Peyer's patch (tissue), 4 donors: ENCODE results near the gene SORBS2.

Experiments used
- POLR2A ChIP-seq, 2 donors: fragments of 450-650 bp; IDR thresholded peaks; one replicate each; pipeline ENCODE4 v1.5.1; 2017; ENCODE audit warnings: antibody characterized with exemption in 2 of 2, mild to moderate bottlenecking in 2 of 2, moderate library complexity in 2 of 2
- TF ChIP-seq, protein P1 (sequence below), 6 experiments: fragments of 450-650 bp in 4 of 6; fragments of 200-600 bp in 2 of 6; sonication (generic) in 1 of 6; IDR thresholded peaks; one replicate each; pipeline ENCODE4 v1.5.1; 2017 to 2019; ENCODE audit warnings: antibody characterized with exemption in 6 of 6, mild to moderate bottlenecking in 3 of 6, moderate library complexity in 1 of 6

DNA sequence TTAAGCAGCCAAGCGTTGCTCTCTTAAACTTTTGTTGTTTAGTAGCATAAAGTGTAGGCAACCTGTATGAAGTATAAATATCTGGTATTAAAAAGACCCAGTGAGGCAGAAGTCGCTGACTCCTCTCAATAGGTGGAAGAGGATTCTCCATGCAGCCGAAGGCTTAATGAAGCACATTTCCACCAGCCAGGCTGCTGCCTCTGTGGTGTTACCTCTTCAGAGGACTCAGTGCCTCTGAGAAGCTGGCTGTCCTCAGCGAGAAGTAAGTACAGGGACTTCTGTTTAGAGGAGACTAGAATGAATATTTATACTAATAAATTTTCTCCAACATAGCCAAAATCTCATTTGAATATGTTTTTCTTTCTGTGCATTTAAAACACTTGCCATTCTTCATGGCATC lies 6.0 kb downstream of the SORBS2 start:
- TF ChIP-seq, protein P1, sequence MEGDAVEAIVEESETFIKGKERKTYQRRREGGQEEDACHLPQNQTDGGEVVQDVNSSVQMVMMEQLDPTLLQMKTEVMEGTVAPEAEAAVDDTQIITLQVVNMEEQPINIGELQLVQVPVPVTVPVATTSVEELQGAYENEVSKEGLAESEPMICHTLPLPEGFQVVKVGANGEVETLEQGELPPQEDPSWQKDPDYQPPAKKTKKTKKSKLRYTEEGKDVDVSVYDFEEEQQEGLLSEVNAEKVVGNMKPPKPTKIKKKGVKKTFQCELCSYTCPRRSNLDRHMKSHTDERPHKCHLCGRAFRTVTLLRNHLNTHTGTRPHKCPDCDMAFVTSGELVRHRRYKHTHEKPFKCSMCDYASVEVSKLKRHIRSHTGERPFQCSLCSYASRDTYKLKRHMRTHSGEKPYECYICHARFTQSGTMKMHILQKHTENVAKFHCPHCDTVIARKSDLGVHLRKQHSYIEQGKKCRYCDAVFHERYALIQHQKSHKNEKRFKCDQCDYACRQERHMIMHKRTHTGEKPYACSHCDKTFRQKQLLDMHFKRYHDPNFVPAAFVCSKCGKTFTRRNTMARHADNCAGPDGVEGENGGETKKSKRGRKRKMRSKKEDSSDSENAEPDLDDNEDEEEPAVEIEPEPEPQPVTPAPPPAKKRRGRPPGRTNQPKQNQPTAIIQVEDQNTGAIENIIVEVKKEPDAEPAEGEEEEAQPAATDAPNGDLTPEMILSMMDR (IDR thresholded peaks at IDR 0.05): no peak
- TF ChIP-seq POLR2A (IDR thresholded peaks at IDR 0.05): no peak
